HG02885 (cell line): ENCODE data around the gene CTSA.
"Not testable (repeated sequence)": the region's sequence is repeated elsewhere in the genome, so short reads cannot be mapped to it uniquely, and the experiment has no call there.

ENCODE experiments used
- ATAC-seq: cut with Tn5 transposase; IDR thresholded peaks from one replicate; pipeline ENCODE4 v1.9.1; 2021; ENCODE audit warnings: mild to moderate bottlenecking; ENCODE audit not compliant: unreplicated experiment, poor library complexity

CTSA gene

DNA sequence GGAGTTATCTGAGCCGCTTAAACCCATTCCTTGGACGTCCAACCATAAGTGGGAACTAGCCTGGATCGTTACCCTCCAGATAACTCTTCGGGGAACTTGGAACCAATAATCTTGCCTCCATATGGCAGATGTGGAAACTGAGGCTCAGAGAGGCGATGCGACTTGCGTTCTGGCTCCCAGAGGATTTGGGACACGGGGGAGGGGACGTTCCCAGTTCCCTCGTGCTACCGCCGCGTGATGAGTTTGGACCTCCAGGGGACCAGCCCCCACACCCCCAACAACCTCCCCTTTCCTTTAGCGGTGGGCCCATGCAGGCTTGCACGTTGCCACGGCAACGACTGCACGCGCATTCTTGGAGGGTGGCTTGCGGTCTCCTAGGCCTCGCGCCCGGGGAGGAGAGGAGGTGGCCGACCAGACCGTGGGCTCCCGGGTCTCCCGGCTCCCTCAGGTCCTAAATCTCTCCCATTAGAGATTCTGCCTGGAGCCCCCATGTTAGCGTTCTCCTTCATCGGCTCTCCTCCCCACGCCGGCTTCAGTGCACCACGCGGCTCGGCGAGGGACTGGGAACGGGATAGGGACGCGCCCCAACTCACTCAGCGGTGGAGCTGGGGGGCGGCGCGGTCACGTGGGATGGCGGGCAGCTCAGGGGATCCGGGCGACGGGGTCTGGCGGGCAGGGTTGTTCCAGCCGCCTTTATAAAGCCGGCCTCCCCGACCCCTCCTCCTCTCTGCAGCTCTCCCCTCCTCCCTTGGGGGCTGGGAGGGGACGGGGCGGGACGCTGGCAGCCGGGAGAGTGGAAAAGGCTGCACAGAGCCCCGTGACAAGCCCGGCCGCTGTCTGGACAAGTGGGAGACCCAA, 20.6 kb downstream of the CTSA start, which contains the start of gene PLTP:
Gene PLTP, minus strand, starts transcription at position 670 of the 858 bp plus-strand sequence. CDS start 703 bp downstream, outside the sequence.
- no peak for ATAC-seq

DNA sequence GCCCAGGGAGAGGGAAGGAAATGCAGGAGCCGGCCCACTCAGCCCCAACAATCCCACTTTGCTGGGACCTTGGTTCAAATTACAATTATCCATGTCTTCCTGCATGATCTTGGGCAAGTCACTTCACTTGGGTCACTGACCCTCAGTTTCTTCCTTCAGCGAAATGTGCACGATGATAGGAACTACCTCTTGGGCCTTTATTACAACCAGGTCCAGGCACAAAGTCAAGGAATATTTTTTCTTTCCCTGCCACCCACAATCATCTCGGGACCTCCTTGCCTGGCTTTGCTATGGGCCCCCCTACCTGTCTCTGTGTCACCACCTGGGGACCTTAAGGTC, 21.2 kb downstream of the CTSA start:
- no peak for ATAC-seq

DNA sequence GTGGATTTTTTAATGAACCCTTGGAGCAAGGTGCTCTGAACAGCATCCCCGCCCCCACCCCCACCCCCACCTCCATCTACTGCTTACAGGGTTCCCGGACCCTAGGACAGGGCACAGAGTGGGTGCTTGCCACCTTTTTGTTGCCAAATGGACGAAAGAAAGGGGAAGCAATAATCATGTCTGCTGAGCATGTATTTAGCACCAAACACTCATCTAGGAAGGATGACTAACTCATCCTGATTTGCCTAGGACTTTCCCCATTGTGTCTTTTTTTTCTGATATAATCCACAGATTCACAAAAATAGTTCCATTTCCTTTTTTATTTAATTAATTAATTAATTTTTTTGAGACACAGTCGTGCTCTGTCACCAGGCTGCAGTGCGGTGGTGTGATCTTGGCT, 22.0 kb downstream of the CTSA start:
- no peak for ATAC-seq

DNA sequence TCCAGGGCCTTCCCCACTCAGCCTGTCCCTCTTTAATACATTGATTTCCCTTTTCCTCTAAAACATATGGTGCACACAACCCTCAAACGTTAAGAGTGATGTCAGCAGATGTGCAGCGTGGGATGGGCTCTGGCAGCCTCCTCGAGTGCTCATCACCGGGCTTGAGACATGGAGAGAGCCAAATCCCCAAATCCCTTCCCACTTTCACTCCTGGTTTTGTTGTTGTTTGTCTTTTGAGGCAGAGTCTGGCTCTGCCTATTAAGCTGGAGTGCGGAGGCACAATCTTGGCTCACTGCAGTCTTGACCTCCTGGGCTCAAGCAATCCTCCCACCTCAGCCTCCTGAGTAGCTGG, 26.6 kb downstream of the CTSA start:
- no peak for ATAC-seq

DNA sequence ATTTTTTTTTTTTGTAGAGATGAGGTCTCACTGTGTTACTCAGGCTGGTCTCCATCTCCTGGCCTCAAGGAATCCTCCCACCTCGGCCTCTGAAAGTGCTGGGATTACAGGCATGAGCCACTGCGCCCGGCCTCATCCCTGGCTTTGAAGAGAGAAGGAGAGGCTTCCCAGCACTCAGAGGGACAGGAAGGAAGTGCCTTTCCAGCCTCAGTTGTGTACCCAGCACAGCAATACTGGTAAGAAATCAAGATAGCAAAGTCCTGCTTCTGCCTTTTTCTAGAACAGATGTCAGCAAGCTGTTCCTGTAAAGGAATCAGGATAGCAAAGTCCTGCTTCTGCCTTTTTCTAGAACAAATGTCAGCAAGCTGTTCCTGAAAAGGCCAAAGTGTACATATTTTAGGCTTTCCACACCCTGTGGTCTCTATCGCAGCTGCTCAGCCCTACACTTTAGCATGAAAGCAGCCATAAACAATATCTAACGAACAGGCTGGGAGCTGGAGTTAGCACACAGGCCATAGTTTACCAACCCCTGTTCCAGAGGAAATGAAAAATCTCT, 27.1 kb downstream of the CTSA start:
- ATAC-seq = no peak

DNA sequence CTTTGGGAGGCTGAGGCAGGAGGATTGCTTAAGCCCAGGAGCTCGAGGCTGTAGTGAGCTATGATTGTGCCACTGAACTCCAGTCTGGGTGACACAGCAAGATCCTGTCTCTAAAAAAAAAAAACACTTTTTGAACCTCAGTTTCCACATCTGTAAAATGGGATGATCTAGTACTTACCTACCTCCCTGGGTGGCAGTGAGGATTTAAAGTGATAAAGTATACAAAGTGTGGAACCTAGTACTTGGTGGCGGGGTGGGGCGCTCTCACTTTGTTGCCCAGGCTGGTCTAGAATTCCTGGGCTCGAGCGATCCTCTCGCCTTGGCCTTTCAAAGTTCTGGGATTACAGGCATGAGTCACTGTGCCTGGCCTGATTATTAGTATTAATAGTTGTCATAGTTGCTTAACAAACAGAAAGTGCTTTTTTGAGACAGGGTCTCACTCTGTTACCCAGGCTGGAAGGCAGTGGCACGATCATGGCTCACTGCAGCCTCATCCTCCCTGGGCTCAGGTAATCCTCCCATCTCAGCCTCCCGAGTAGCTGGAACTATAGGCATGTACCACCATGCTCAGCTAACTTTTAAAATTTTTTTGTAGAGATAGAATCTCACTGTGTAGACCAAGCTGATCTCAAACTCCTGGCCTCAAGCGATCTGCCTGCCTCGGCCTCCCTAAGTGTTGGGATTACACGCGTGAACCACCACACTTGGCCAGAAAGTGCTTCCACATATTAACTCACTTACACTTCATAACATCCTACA, 27.8 kb downstream of the CTSA start:
- ATAC-seq = no peak

DNA sequence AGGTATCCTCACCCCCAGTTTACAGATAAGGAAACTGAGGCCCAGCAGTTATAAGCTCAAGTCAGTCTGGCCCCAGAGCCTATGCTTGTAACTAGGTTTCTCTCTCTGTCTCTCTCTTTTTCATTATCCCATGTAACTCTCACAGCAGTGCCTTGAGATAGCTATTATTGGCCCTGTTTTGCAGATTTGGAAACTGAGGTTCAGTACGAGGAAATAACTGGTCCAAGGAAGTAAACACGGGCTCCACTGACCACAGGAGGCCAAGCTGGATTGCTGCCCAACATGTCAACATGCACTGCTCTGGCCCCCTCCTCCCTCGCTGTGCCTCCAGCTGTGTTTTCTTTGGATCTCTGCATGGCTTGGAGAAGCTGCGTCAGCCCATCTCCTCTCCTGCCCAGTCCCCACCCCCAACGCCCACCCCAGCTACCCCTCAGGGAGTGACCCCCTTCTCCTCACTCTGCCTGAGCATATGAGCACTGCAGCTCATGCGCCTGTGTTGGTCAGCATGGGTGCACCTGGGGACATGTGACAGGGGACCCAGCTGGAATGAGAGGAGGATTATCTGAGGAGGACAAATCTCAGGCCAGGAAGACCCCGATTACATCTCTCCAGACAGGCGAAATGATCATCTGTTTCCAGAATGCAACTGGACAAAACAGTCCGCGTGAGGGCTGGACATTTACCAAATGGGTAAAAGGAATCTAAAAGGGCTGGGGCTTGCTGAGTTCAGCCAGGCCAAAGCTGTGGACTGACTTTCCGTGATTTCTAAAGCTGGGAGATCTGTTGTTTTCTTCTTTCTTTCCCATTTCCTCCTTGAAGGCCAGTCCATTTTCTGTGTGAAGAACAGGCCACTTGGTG, 28.6 kb downstream of the CTSA start:
- no peak for ATAC-seq

DNA sequence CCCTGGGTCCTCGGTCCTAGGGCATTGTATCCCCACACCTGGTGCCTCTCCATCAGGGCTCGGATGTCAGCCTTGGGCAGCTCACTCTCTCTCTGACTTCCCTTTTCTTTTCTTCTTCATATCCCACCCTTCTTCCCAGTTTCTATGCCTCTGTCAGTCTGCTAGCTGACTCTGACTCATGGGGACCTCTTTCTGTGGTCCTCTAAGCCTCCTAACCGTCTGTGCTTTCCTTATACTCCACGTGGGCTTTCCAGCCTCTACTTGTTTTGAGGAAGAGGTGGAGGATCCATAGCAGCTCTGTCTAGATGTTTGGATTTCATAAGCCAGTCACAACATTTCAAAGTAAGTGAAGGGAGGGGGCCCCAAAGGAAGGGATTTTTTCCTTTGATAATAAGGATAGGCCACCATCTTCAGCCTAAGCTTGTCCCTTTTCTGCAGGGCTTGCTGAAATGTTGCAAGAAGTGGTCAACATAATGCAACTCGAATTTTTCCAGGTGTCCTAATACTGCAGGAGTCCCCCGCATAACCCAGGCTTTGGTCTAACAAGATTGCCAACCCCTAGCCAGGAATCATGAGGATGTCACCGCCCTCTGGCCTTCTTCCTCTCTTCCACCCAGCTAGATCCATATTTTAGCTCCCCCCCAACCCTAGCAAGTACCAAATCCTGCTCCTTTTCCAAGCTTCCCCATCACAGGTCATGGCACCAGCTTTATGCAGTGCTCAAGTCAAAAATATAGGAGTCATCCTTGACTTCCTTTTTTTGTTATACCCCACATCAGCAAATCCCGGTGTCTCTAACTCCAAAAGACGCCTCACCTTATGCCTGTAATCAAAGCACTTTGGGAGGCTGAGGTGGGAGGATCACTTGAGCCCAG, 29.6 kb downstream of the CTSA start:
- ATAC-seq = no peak

DNA sequence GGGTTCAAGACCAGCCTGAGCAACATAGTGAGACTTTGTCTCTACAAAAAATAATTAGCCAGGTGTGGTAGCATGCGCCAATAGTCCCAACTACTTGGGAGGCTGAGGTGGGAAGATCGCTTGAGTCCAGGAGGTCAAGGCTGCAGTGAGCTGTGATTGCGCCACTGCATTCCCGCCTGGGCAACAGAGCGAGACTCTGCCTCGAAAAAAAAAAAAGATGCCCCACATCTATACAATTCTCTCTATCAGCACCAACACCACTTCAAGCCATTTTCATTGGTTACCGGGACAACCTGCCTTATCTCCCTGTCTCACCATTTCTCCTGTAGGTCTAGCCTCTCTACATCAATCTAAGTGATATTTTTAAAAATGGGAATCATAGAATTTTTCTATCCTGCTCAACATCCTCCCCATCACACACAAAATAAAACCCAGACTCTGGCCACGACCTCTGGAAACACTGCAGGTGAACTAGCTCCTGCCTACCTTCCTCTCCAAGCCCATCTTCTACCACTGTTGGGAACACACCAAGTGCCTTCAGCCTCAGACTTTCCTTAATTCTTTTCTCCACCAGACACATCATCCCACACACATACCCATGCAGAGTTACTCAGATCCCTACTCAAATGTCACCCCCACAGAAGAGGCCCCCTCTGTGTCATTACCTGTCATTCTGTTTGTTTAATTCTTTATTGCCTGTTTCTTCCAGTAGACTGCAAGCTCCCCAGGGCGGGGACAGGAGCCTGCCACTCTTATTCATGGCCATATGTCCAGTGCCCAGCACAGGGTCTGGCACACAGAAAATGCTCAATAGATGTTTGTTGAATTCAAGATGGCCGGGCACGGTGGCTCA, 30.4 kb downstream of the CTSA start:
- no peak for ATAC-seq

DNA sequence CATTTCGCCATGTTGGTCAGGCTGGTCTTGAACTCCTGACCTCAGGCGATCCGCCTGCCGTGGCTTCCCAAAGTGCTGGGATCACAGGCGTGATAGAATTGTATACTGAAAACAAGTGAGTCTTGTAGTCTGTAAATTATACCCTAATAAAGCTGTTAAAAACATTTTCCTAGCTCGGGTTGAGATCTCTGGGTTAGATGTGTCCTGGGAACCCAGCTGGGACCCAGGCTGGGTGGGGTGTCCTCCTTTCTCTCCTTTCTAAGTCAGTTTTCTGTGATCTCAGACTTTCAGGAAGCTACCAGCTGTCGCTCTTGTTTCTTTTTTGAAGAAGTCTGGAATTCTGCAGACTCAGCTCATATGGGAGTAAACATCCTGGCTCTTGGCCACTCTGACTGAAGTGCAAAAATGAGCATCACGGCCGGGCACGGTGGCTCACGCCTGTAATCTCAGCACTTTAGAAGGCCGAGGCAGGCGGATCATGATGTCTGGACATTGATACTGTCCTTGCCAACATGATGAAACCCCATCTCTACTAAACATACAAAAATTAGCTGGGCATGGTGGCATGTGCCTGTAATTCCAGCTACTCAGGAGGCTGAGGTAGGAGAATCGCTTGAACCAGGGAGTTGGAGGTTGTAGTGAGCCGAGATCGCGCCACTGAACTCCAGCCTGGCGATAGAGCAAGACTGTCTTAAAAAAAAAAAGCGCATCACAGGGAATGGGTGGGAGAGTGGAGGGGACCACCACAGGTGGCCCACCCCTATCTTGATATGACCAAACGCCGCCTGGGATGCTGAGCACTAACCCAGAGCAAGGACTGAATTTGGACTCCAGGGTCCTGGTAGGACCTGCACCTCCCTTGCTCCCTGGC, 33.5 kb downstream of the CTSA start:
- ATAC-seq = no peak

DNA sequence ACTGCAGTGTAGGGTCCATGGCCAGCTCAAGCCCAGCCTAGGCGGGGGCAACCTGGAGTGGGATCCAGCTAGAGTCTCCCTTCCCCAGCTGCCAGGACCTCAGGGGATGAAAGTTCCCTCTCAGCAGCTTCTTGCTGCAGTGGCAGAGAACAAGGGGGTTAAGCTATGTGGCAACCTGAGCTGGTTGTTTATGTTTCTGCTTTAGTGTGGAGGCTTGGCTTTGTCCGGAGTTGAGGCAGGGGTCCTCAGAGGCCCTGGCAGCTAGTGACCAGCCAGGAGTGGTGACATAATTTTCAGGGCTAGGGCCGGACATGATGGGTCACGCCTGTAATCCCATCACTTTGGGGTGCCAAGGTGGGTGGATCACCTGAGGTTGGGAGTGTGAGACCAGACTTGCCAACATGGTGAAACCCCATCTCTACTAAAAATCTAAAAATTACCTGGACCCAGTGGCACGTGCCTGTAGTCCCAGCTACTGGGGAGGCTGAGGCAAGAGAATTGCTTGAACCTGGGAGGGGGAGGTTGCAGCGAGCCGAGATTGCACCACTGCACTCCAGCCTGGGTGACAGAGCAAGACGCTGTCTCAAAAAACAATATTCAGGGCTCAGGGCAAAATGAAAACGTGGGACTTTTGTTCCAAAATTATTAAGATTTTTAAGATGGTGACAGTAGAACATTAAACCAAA, 34.8 kb downstream of the CTSA start:
- no peak for ATAC-seq

DNA sequence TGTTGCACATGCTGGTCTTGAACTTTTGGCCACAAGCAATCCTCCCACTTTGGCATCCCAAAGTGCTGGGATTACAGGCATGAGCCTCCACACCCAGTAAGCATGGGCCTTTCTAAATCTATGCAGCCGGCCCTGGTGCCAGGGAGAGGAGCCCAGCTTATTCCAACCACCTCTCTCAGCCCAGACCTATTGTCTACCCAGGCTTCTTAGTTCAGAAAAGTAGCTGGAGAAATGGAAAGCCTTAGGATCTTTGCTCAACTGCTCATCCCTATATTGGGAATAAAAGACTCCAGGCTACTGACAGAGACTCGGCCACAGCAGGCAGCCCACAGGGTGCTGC, 35.6 kb downstream of the CTSA start:
- no peak for ATAC-seq

DNA sequence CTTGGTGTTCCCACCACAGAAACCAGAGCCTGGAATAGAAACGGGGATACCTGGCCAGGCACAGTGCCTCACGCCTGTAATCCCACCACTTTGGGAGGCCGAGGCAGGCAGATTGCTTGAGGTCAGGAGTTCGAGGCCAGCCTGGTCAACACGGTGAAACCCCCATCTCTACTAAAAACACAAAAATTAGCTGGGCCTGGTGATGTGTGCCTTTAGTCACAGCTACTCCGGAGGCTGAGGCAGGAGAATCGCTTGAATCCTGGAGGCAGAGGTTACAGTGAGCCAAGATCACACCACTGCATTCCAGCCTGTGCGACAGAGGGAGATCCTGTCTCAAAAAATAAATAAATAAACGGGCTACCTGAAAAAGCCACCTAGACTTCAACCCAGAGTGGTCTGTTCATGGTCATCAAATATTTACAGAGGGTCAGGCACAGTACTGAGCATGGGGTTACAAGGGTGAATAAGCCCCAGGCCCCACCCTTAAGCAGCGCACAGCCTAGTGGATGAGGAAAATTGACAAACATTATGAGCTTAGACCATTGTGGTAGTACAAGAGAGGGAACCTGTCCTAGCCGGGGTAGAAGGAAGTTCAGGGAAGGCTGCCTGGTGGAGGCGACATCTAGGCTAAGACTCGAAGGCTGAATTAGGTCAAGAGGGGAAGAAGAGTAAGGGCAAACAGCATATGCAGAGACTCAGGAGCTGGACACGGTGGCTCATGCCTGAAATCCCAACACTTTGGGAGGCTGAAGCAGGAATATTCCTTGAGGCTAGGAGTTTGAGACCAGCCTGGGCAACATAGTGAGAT, 36.1 kb downstream of the CTSA start:
- no peak for ATAC-seq

DNA sequence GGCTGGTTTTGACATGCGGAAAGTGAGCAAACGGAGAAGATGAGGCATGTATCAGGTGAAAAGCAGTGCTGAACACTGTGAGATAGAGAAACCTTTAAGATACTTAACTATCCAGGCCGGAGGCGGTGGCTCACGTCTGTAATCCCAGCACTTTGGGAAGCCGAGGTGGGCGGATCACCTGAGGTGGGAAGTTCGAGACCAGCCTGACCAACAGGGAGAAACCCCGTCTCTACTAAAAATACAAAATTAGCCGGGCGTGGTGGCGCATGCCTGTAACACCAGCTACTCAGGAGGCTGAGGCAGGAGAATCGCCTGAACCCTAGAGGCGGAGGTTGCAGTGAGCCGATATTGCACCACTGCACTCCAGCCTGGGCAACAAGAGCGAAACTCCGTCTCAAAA, 40.5 kb downstream of the CTSA start:
- not testable (repeated sequence) for ATAC-seq

DNA sequence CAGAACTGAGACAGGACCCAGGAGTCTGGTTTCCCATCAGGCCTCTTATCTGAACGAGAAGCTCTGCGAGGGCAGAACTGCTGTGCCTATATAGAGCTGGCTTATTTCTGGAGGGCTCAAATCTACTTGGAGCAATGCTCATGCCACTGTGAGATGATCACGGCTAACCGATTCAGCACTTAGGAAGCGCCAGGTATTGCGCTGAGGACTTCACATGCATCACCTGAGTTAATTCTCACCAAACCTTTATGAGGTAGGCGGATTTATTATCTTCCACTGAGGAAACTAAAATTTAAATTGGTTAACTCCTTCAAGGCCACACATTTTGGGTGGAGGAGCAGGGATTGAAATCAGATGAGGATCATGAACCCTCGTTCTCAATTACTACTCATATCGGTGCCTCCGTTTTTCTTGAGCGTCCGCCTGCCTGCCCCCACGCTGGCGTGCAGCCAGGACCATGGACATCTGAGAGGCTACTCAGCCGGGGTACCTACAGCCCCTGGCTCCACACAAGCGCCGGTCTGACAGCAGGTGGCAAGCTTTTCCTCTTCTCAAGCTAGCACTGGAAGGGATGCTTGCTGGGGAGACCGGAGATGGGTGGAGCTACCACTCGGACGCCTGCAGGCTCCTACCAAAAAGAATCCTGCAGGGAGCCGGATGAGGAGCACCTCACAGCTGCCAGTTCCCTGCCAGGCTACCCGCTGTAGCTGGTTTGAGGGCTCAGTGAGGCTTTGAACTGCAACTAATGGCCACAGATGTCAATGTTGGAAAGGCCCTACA, 42.3 kb downstream of the CTSA start:
- no peak for ATAC-seq
